D341Med (cell line): Measurements from ENCODE around the gene ATG4A.
A peak's percentile ranks its signal among the peaks of the same experiment; 100 is the strongest.

Experiments used
- DNase-seq: peaks from one replicate; pipeline ENCODE4 v3.0.0; 2012; ENCODE audit warnings: low spot score

The ATG4A gene, protein sequence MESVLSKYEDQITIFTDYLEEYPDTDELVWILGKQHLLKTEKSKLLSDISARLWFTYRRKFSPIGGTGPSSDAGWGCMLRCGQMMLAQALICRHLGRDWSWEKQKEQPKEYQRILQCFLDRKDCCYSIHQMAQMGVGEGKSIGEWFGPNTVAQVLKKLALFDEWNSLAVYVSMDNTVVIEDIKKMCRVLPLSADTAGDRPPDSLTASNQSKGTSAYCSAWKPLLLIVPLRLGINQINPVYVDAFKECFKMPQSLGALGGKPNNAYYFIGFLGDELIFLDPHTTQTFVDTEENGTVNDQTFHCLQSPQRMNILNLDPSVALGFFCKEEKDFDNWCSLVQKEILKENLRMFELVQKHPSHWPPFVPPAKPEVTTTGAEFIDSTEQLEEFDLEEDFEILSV

DNA sequence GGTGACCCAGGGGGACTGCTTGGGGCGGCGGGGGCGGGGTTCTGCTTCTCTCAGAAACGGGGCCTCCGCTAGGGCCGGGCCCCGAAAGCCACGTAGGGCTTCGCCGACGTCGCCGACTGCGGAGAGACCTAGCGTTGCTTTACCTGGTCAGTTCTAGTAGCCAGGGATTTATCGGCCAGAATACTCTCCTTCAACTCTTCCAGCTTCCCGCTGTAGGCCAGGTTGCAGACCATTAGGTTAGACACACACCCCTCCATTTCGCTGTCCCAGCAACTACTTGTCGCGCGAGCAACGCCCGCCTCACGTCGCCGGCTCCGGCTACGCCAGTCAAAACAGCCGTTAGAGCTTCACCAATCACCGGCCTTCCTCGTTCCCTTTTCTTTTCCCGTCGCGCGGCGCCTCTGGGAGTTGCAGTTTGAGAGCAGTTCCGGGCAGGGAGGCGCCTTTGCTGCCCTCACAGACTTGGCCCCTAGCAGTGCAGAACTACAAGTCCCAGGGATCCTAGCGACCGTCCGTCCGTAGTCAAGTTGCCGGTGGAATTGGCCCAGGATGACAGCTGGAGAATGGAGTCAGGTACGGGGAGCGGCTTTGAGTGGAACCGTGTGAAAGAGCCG, at the start of gene ATG4A, which contains the start of gene PSMD10:
Gene ATG4A, plus strand, starts transcription at position 515 of the 614 bp plus-strand sequence. Its CDS starts 49 bp downstream, at position 564.
Gene PSMD10, minus strand, starts transcription at position 279 of the 614 bp plus-strand sequence. Its CDS starts 22 bp downstream, at position 257.
- DNase-seq = peak; percentile 82

DNA sequence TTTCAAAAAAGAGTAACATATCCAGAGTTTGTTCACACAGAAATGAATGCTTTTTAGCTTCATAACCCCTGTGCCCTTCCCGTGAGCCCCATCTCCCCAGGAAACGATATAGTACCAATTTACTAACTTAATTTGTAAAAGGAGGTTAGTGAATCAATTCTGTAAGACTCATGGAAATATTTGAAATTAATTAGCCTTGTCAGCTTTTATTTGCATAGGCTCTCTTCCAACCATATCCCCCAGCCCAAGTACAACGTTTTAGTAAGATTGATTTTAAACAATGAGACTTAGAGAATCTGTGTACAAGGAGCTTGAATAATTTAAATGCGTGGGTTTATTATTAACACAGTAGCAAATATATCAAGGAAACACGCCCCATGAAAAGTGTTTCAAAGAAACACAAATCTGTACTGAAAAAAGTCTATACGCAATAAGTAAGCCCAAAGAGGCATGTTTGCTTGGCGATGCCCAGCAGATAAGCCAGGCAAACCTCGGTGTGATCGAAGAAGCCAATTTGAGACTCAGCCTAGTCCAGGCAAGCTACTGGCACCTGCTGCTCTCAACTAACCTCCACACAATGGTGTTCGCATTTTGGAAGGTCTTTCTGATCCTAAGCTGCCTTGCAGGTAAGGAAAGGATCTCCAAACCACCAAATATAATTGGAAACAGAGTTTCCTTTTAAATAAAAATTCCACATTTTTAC, 46.9 kb upstream of the ATG4A start, which contains the start of gene VSIG1:
Gene VSIG1, plus strand, starts transcription at position 512 of the 703 bp plus-strand sequence. Its CDS starts 66 bp downstream, at position 578.
- DNase-seq = no peak

DNA sequence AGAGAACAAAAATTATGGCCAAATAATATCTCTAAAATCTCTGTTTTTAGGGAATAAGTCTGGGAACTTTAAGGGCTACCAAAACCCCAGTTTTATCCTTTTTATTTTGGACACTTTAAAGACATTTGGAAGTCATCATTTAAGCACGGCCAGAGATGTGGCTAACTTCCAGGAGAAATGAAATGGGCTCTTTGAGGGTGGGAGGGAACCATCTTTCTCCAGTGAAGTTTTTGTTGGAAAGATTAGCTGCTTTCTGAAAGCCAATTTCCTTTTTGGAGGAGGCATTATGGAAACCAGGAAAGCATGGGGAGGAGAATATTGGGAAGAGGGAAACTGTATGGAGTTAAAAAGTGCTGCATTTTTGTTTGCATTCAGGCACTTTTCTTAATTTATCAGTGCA, 41.9 kb upstream of the ATG4A start:
- no peak for DNase-seq

DNA sequence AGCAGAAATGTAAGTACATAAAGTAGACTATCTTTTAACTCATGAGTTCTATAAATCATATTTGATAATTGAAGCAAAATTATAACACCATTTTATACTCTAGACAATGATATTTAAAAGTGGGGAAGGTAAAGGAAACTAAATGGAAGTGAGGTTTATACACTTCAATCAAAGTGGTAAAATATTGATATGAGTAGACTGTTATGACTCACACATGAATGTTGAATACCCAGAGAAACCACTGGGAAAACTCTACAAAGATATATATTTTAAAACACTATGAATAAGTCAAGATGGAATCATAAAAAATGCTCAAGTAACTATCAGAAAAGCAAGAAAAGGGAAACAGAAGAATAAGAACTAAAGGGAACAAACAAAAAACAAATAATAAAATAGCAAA, 38.4 kb upstream of the ATG4A start:
- no peak for DNase-seq

DNA sequence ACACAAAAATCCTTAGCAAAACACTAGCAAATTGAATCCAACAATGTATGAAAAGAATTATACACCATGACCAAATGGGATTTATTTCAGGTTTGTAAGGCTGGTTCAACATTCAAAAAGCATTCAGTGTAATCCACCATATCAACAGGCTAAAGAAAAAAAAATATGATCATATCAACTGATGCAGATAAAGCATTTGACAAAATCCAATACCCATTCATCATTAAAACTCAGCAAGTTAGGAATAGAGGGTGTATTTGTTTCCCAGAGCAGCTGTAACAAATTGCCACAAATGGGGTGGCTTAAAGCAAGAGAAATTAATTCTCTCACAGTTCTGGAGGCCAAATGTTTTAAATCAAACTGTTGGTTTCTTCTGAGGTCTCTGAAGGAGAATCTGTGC, 36.0 kb upstream of the ATG4A start:
- no peak for DNase-seq

DNA sequence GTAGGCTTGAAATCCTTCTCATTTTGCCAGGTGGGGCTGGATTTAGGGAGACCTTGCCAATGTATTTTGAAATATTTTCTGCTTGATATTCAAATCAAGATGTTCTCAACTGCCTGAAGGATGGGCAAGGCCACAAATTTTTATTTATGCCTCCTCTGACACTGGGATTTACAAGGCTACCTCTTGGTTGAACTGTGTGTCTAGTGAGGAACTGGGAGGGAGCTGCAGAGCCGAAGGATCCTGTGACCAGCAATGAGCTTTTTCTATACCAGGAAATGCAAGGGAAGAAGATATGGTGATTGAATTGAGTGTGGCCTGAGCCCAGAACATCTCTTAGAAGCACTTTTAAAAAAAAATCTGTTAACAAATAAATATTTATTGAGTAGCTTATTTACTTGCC, 31.8 kb upstream of the ATG4A start:
- no peak for DNase-seq

DNA sequence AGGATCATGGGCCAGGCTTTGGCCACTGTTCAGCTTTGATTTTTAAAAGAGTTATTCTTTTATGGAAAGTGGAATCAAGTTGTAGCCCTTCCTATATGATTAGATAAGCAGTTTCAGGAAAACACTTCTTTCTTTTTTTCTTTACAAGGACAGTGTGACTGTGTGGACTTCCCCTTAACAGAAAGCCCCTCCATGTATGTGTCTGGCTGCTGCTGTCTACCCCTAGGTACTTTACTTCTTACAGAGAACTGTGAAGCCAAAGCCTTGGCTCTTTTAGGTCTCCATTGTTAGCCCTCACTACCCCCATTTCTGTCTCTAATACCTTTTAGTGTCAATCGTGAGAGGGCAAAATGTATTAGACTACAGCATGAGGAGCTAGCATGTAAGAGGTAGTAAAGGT, 27.6 kb upstream of the ATG4A start:
- DNase-seq = no peak

DNA sequence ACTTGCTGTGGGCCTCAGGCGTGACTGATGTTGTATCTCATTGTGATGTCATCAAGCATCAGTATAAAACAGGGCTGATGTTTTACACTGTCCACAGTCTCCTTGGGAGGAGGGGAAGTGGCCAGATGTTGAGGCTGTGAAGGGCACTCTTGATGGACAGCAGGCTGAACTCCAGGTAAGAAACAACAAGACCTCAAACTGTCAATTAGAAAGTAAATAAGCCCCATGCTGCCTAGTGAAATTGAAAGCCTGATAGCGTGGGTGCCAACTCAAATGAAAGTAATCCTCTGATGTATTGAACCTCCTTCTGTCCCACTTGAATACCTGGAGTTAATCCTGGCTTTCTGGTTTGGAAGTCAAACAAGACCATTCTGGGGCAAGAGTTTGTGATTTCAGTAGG, 27.0 kb upstream of the ATG4A start:
- no peak for DNase-seq

DNA sequence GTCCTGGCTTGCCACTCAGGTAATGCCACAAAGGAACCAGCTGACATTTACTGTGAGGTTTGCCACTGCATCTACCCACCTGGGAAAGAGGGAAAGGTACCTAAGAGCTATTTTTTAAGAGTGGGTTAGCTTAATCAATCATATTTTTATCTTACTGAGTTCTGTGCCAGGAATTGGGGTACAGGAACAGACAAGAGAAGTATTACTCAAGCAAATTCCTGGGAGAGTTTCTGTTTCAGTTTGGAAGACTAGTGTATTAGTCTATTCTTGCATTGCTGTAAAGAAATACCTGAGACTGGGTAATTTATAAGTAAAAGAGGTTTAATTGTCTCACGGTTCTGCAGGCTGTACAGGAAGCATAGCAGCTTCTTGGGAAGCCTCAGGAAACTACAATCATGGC, 23.5 kb upstream of the ATG4A start:
- DNase-seq = no peak

DNA sequence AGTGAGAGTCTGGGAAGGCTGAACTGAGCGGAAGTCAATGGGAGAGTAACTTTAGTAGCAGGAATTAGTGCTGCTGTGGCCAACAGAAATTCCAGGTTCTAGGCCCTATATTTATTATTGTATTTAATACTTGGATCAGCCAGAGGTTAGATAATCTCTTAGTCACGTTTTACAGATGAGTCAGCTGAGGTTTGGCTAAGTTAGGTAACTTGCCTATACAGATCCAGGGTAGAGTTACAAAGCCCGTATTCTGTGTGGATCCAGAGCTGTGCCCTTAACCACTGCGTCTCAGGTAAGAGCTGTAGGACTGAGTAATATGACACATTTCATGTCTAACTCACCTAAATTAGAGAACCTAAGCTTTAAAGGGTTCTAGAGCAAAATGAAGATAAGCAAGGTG, 20.7 kb upstream of the ATG4A start:
- DNase-seq = no peak

DNA sequence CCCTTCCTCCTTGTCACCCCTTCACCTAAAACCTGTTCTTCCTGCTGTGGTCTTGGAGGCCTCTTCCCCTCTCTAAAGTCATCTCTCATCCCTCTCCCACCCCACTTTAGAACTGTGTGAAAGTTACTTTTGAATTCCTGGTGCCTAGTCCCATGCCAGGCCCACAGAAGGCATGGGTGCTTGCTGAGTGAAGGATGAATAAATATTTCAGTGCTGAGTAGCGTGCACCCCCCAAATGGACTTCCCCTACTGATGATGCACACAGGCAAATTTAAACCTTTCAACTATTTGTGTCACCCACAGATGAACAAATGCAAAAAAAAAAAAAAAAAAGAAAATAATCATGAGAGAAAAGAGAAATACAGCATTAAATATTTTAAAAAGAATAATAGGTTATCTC, 20.0 kb upstream of the ATG4A start:
- DNase-seq = no peak

DNA sequence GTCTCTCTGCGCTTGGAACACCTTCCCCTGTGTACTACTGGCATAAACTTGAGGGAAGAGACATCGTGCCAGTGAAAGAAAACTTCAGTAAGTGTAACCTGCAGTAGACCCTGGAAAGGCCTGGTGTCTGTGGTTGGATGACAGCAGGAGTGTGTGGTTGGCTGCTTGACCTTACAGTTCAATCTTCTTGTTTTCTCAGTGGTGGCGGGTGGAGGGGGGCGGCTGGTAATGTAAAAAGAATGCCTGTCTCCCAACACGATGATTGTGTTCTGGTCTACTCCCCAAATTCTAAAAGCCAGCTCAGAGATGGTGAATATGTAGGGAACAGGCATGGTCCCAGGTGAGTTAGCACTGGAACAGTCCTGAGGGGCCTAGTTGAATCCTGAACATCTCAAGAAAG, 18.8 kb upstream of the ATG4A start:
- no peak for DNase-seq

DNA sequence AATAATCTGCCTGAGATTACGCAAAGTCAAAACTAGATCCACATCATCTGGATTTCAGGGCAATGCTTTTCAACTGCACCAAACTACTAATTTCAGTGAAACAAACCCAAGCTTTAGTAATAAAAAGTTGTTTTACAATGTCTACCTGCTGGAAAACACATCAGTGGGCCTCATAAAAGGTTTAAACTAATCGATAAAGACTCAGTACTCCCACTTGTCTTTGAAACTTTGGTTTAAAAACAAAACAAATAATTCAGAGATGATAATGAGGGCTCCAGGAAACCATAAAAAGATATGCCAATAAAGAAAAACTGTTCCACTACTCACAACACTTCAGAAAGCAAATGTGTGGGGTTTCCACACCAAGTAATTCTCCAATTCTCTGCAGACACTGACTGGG, 10.5 kb upstream of the ATG4A start:
- no peak for DNase-seq

DNA sequence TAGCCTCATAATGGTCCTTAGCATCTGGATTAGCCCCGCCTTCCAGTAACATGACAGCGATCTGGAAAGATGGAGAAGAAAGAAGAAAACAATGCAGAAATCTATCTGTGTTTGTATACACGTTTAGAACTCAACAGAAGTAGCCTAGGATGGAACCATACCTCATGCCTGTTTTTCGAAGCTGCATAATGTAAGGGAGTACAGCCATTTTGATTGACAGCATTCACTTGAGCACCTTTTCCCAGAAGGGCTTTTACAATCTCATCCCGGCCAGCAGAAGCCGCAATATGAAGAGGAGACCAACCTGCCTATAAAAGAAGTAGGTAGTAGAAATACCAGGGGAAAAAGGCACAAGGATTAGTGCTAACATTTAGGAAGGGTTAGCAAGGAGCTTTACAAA, 3.8 kb upstream of the ATG4A start:
- no peak for DNase-seq

DNA sequence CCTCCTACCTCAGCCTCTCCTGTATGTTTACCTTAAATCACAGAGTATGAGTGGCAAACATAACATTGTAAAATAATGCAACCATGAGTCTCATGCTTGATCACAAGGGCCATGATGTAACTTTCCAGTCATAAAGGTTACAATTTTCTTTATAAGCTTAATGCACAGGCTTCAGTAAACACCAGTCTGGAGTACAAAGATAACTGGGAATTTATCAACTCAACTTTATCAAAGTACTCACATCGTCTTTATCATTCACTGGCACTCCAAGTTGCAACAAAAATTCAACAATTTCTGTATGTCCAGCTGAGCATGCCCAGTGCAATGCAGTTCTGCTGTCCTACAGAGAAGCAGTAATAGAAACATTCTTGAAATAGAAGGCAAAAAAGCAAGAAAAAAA, 3.1 kb upstream of the ATG4A start:
- DNase-seq = no peak

DNA sequence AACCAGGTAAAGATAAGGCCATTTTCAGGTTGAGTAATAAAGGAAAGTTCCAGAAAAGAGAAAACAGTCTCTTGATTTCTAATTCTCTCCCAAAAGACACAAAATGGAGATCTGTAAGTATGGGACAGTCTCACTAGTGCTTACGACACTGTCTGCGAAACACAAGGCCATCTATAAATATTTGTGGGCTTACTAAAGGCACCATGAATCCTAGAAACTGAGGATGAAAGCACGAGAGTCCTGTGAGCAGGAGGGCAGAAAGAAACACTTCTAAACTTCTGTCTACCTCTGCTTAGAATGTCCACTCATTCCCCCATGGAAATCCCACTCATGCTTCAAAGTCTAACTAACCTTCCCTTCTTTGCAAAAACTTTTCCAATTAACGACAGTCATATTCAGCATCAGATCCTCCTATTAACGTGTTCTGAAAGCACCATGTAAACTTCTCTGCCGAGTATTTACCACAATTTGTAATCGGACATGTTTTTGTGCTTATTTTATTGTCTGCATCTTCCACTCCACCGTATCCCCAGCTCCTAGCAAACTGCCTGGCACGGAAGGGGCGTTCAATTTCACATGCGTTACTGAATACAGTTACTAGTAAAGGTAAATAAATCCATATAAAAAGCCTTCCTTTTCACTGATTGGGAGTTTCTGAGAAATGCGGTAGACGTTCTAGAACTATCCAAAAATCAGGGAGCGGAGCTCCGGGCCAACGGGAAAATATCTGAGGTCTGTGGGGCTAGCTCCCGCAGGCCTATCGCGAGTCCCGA, 901 bp upstream of the ATG4A start:
- no peak for DNase-seq

DNA sequence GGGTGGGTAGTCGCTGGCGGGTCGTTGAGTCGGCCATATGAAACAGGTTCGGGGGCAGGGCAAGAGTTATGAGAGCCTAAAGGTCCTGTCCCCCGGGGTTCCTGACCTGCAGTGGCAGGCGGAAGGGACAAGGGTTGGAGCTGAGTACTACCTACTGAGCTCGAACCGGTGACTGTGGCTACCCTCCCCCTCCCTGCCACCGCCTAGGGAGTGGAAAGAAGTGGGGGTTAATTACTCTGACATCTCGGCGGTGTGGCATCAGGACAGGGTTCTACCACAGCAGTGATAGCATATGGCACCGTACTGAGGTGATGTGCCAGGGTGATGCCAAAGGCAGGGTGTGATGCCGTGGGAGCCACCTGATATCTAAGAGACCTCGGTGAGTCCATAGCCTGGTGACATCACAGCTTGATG, 307 bp downstream of the ATG4A start:
- no peak for DNase-seq

DNA sequence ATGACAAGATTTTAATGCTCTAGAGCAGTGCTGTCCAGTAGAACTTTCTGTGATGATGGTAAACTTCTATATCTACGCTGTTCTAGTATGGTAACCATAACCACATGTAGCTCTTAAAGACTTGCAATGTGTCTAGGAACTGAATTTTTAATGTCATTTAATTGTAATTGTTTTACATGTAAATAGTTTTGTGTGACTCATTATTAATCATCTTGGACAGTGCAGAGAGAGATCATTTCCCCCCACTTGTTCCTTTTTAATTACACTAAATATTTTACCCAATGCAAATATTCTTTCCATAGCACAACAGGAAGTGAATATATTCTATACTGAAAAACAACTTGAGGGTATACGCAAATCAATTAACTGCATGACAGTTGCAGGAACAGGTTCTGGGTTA, 5.8 kb downstream of the ATG4A start:
- no peak for DNase-seq

DNA sequence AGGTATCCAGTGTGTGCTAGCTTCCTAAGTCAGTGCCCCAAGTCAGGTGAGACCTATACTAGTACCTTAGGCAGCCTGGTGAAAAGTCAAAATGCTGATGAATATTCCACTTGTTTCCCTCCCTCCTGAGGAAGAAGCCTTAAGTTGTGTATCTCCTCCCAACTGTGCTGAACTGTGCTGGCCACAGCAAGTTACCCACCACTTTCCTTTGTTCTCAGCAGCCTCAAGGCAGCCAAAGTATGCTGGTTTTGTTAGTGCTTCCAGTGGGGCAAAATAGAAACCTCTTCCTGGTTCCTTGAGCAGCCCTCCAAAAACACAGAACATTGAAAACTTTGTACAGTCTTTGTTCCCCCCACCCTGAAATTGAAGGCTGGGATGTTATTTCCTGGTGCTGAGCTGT, 13.9 kb downstream of the ATG4A start:
- no peak for DNase-seq

DNA sequence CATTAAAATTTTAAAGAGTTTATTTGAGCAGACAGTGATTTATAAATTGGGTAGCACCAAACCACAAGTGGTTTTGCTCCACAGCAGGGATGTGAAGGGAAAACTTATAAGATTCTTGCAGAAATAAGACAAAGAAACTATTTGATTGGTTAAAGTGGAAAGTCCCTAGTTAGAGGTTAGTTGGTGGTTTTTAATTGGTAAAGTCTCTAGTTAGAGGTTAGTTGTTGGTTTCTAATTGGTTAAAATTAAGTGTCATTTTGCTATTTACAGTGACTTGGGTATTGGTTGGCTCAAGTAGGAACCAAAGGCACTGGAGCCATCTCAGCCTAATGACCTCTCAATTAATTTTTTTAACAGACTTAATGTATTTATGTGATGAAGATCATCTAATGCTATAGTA, 23.0 kb downstream of the ATG4A start:
- DNase-seq = no peak

DNA sequence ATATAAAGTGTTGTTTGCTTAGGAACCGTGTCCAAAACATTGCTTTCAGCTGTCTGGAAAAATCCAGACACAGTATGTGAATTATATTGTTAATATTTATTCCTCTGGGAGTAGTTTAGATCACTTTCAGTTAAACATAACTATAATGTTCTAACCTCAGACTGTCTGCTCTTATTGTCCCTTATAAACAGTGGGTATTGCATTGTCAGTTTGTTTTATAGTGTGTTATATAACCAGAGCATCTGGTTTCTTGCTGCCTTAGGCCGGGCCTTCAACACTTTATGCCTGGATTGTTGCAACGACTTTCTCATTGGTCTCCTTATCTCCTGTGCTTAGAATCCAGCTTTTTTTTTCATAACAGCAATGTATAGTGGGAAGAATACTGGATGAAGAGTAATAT, 26.4 kb downstream of the ATG4A start:
- DNase-seq = no peak

DNA sequence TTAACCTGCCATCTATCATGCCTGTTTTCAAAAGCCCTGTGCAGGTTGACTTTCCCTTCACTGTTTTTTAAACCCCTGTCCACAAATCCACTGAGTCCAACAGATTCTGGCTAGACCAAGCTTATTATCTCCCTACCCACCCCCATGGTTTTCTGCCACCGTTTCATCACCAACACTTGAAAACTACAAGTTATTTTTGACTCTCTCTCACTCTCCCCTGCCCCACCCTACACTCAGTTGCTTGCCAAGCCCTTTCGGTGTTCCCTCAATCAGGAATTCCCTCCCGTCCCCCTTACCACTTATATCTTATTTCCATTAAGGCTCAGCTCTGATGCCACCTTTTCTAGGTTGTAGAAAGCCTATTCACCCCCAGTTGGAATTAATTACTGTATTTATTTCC, 29.7 kb downstream of the ATG4A start:
- DNase-seq = no peak
